ENCODE data around the gene CGNL1.

The CGNL1 gene

DNA sequence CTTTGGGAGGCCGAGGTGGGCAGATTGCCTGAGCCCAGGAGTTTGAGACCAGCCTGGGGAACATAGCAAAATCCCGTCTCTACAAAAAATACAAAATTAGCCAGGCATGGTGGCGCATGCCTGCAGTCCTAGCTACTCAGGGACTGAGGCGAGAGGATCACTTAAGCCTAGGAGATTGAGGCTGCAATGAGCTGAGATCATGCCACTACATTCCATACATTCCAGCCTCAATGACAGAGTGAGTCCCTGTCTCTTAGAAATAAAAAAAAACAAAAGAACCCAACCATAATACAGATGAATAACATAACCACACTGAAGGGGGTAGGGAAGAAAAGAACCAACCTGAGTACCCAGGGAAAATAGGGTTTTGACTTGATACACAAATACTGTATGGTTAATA, 19.7 kb upstream of the CGNL1 start:
- no peaks in the 10 kb centered on the region for H3K27me3 ChIP-seq (ENCODE audit: insufficient read depth, low read depth)
- H4K20me1 ChIP-seq (ENCODE audit: insufficient read depth), result no peaks in the 10 kb centered on the region
- H3K9ac ChIP-seq, result no peak overlapping the region
- no peaks in the 10 kb centered on the region for H3K36me3 ChIP-seq (ENCODE audit: insufficient read depth)
- no peaks in the 10 kb centered on the region for H3K4me1 ChIP-seq (ENCODE audit: low read depth, poor library complexity, severe bottlenecking)
- H3K4me2 ChIP-seq, result no peak overlapping the region
- H3K4me3 ChIP-seq (IDR thresholded peaks at IDR 0.05; ENCODE audit: insufficient read depth, low read depth, low read length), result no peak overlapping the region
- TF ChIP-seq, protein P1, sequence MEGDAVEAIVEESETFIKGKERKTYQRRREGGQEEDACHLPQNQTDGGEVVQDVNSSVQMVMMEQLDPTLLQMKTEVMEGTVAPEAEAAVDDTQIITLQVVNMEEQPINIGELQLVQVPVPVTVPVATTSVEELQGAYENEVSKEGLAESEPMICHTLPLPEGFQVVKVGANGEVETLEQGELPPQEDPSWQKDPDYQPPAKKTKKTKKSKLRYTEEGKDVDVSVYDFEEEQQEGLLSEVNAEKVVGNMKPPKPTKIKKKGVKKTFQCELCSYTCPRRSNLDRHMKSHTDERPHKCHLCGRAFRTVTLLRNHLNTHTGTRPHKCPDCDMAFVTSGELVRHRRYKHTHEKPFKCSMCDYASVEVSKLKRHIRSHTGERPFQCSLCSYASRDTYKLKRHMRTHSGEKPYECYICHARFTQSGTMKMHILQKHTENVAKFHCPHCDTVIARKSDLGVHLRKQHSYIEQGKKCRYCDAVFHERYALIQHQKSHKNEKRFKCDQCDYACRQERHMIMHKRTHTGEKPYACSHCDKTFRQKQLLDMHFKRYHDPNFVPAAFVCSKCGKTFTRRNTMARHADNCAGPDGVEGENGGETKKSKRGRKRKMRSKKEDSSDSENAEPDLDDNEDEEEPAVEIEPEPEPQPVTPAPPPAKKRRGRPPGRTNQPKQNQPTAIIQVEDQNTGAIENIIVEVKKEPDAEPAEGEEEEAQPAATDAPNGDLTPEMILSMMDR (conservative IDR thresholded peaks at IDR 0.05; ENCODE audit: low read depth, low read length), result no peak
- no peaks in the 10 kb centered on the region for H3K79me2 ChIP-seq (ENCODE audit: insufficient read depth, low read depth)
- no peak overlapping the region for H2AFZ ChIP-seq (ENCODE audit: low read depth)
- H3K27ac ChIP-seq, result no peak overlapping the region

DNA sequence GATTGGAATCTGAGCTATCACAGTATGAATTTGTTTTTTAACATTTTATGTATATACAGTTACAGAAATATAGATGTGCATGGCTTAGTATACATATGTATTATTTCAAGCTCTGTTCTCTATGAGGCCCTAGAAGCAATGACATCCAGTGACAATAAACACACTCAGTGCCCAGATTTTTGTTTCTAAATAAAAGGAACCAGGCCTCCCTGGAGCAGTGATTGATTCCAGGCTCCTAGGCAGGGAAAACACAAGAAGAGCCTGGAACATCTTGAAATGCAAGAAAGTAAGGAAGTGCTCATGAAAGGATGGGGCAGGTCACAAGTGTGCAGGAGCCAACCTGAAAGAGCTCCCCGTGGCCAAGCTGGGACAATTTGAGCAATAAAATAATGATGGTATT, 18.5 kb upstream of the CGNL1 start:
- Histone ChIP-seq H2AFZ (ENCODE audit: low read depth) (no peak overlapping the region), H3K4me2 (no peak overlapping the region), H3K4me1 (ENCODE audit: low read depth, poor library complexity, severe bottlenecking) (no peaks in the 10 kb centered on the region), H3K4me3 (IDR thresholded peaks at IDR 0.05; ENCODE audit: insufficient read depth, low read depth, low read length) (no peak overlapping the region), H3K27me3 (ENCODE audit: insufficient read depth, low read depth) (no peaks in the 10 kb centered on the region), H3K27ac (no peak overlapping the region), H3K79me2 (ENCODE audit: insufficient read depth, low read depth) (no peaks in the 10 kb centered on the region), H3K36me3 (ENCODE audit: insufficient read depth) (no peaks in the 10 kb centered on the region), H3K9ac (no peak overlapping the region), H4K20me1 (ENCODE audit: insufficient read depth) (no peaks in the 10 kb centered on the region)
- TF ChIP-seq, protein P1 (conservative IDR thresholded peaks at IDR 0.05; ENCODE audit: low read depth, low read length), result no peak

GRCh38 chr15:57358571-57358970, 17.7 kb upstream of the CGNL1 start:
- TF ChIP-seq, protein P1 (conservative IDR thresholded peaks at IDR 0.05; ENCODE audit: low read depth, low read length), result no peak
- no peaks in the 10 kb centered on the region for H3K79me2 ChIP-seq (ENCODE audit: insufficient read depth, low read depth)
- H3K27me3 ChIP-seq (ENCODE audit: insufficient read depth, low read depth), result no peaks in the 10 kb centered on the region
- H3K9ac ChIP-seq, result no peak overlapping the region
- H3K4me2 ChIP-seq, result no peak overlapping the region
- H3K36me3 ChIP-seq (ENCODE audit: insufficient read depth), result no peaks in the 10 kb centered on the region
- H4K20me1 ChIP-seq (ENCODE audit: insufficient read depth), result no peaks in the 10 kb centered on the region
- H3K4me3 ChIP-seq (IDR thresholded peaks at IDR 0.05; ENCODE audit: insufficient read depth, low read depth, low read length), result no peak overlapping the region
- H2AFZ ChIP-seq (ENCODE audit: low read depth), result no peak overlapping the region
- no peak overlapping the region for H3K27ac ChIP-seq
- H3K4me1 ChIP-seq (ENCODE audit: low read depth, poor library complexity, severe bottlenecking), result no peaks in the 10 kb centered on the region

DNA sequence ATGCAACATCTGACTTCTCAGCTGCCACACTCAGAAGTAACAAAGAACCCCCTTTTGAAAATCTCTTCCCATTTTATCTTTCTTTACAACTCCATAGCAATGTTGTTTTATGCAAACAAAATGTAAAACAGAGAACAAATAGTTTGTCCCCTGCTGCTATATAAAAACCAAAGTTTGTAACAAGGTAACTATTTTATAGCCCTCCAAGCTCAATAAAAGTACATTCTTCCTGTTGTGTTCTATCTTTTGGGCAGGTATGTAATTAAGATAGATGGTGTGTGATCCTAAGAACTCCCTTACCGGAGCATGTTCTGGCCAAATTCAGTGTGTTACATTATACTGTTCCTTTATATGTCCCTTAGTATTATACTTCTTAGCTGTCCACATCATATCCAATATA, 12.6 kb upstream of the CGNL1 start:
- Histone ChIP-seq H3K79me2 (ENCODE audit: insufficient read depth, low read depth) (no peaks in the 10 kb centered on the region), H3K4me3 (IDR thresholded peaks at IDR 0.05; ENCODE audit: insufficient read depth, low read depth, low read length) (no peak overlapping the region), H2AFZ (ENCODE audit: low read depth) (no peak overlapping the region), H3K9ac (no peak overlapping the region), H3K4me1 (ENCODE audit: low read depth, poor library complexity, severe bottlenecking) (no peaks in the 10 kb centered on the region), H4K20me1 (ENCODE audit: insufficient read depth) (no peaks in the 10 kb centered on the region), H3K27me3 (ENCODE audit: insufficient read depth, low read depth) (no peaks in the 10 kb centered on the region), H3K36me3 (ENCODE audit: insufficient read depth) (no peaks in the 10 kb centered on the region), H3K4me2 (no peak overlapping the region), H3K27ac (no peak overlapping the region)
- TF ChIP-seq, protein P1 (conservative IDR thresholded peaks at IDR 0.05; ENCODE audit: low read depth, low read length), result no peak

Measured in KMS-11 (cell line).